Stimulated activated CD8-positive, alpha-beta memory T cell treated with anti-CD3 and anti-CD28 coated beads, Interleukin-15, amount 100 ng/mL, for 24 hours (primary cell): ENCODE data around the gene TBPL2.
"Not testable (repeated sequence)": the region's sequence is repeated elsewhere in the genome, so short reads cannot be mapped to it uniquely, and the experiment has no call there.

Source experiments
- DNase-seq: peaks from one replicate; pipeline ENCODE4 v3.0.0-alpha.2; 2020; ENCODE audit warnings: low read depth

TBPL2 gene

DNA sequence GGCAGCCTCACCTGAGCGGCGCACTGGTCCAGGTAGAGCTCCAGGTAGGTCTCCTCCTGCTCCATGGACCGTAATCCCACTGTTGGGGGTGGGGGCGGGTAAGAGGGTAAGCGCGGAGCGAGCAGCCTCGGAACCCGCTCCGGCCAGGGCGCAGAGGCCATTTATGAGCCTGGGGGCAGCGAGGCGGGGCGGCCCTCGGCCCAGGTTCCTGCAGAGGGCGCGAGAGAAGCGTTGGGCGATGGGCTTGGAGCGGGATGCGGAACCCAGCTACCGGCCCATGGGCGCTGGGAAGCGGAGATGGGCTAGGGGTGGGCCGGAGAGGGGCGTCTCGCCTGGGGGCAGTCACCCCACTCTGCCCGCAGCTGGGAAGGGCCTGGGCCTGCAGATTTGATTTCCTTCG lies at the start of gene TBPL2:
TBPL2 (minus strand) TSS at position 232 of the 400 bp plus-strand sequence; CDS start at position 65, 167 bp downstream.
- DNase-seq = no peak

DNA sequence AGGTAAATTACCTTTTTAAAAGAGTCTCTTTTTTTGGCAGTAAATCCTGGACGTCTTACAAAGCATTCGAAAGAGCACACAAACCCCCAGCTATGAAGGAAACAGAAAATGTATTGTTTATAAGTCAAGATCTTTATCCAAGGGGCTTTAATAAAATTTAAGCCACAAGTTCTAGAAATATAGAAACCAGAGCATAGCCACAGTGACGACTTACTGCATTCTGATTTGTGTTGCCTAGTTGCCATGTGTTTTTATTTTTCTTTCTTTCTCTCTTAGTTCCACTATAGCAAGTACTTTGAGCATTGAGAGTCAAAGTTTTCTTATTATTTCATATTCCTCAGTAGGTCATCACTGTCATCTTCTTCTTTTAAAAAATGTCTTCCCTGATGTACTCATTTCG lies 47.8 kb upstream of the TBPL2 start:
- no peak for DNase-seq

DNA sequence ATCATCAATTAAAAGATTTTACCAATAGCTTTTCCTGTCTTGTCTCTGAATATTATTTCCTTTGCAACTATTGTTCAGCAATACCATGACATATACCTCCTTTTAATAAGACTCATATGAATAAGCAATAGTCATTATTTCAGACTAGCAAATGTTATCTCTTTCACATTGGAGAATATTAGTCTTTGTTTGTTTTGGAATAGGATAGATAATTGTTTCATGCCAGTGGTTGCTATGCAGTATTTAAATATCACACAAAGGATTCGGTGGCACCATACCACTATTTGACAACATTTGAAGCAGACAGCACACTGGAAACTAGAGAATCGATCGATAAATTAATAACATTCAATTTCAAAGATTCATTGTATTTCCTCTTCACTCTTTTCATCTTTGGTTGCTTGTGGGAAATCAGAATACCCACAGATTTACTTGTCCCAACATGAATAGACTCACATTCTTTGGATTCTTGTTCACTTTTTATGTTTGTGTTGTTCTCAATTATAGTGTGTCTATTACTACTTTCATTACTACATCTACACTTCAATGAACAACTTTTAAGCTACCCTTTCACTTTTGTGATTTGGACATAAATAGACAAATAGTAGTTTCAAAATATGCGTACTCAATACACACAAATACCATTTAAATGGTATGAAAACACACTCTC lies 42.7 kb upstream of the TBPL2 start:
- no peak for DNase-seq

DNA sequence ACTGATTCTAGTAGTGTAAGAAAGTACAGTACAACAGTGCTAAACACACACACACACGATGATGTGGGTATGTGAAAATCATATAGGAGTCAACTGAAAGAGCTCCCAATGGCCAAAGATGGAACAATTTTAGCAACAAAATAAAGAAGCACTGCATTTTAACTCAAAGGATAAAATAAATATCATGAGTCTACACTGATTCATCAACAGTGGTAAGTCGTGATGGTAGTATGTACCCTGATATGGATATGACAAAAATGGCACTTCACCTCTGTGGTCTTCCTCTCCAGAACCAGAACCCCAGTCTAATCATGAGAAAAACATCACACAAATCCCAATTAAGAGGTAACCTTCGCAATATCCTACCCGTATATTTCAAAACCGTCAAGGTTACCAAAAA lies 41.4 kb upstream of the TBPL2 start:
- no peak for DNase-seq

DNA sequence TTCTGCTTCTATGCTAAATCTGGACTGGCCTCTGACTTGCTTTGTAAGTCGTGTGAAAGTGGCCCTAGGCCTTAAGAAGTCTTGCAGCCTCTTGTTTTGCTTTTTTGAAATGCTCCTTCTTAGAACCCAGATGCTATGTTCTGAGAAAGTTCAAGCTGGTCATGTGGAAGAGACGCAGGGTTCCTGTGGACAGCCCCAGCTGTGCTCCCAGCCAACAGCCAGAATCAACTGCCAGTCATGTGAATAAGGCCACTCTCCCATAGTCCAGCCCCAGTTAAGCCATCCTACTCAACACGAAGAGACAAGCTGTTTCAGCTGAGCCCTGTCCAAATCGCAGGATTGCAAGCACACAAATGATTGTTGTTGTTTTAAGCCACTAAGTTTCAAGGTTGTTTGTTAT lies 37.3 kb upstream of the TBPL2 start:
- no peak for DNase-seq

DNA sequence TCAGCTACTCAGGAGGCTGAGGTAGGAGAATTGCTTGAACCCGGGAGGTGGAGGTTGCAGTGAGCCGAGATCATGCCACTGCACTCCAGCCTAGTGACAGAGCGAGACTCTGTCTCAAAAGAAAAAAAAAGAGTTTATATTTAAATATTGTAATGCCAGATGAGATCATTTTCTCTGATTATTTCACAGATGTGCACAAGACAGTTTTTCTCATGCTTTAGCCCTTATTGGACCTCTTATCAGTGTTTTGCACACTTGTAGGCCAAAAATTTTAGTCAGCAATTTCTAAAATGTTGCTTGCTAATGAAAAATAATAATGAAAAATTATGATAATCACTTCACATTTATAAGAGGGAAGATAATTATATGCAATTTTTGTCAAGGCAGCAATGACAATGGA lies 36.0 kb upstream of the TBPL2 start:
- not testable (repeated sequence) for DNase-seq

DNA sequence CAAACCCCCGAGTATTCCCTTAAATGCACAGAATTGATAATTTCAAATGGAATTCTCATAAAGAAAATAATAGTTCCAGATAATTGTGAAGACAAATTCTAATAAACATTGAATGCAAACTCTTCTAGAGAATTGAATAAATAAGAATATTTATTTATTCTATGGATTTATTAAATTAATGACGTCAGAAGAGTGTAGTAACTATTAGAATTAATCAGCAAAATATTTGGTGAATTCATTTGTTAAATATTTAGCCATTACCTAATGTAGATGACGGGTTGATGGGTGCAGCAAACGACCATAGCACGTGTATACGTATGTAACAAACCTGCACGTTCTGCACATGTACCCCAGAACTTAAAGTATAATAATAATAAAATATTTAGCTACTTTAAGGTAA lies 33.4 kb upstream of the TBPL2 start:
- no peak for DNase-seq

DNA sequence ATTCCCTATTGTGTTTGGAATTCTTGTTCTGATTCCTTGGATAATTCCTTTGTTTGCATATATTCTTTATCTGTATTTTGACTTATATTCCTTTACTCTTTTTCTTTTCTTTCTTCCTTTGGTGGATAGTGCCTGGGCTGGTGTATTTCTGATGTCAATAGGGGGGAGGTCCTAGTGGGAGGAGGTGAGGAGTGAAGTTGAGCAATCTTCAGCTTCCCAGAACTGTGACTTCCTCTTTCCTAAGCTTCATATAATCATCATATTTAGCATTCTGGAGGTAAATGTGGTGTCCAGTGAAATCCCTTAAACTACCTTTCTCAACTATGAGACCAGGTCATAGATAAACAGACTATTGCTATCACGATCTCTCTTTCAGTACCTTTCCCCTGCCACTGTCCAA lies 29.6 kb upstream of the TBPL2 start:
- no peak for DNase-seq

DNA sequence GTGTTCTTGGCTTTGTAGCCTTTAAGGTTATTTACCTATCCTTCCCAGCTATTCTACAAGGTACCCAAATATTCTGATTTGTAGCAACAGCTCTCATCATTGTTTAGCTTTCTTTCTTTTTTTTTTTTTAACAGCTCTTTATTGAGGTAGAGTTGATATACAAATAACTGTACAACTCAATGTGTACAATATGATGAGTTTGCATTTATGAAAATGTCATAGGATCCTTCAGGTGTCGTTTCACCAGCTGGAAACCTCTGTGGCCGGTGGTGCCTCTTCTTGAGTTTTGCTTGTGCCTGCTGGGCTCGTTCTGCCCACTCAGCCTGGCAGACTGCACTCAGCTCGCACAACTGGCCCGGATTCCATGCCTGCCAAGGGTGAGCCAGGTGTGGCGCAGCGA lies 26.9 kb upstream of the TBPL2 start:
- no peak for DNase-seq

DNA sequence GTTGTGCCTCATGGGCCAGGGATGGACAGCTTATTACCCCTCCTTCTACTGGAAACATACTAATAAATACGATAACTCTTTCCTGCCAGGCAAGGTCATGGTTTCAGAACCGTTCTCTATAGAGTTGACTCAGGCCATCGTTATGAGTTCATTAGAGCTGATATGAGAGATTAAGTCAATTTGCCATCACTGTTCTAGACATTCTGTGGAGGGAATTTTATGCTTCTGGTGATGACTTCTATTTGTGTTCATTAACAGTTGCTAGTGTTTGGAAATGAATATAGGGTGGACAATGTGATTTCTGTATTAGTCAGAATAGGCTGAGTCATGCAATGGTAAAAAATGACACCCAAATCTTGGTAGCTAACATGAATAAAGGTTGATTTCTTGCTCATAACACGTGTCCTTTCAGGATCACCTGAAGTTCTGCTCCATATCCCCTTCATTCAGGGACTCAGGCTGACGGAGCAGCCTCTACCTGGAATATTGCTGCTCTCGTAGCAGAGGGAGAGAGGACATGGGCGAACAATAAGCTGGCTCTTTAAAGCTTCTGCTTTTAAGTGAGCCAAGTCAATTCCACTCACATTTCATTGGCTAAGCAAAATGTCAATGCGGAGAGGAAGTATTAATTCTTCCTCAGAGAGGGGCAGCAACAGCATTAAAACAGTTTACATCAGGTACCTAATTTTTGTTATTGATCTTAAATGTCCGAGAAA lies 18.5 kb upstream of the TBPL2 start:
- no peak for DNase-seq

DNA sequence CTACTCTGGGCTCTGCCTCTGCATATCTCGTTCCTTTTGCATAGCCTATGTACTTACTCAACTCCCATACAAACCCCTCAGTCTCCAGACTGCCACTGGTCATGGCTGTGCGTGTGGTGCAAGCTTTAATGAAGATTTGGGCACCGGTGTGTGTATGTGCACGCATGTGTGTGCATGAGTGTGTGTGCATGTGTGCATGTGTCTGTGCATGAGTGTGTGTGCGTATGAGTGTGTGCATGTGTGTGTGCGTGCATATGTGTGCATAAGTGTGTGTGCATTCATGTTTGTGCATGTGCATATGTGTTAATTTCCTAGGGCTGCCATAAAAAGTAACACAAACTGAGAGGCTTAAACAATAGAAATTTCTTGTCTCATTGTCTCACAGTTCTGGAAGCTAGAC lies 17.1 kb upstream of the TBPL2 start:
- DNase-seq = no peak

DNA sequence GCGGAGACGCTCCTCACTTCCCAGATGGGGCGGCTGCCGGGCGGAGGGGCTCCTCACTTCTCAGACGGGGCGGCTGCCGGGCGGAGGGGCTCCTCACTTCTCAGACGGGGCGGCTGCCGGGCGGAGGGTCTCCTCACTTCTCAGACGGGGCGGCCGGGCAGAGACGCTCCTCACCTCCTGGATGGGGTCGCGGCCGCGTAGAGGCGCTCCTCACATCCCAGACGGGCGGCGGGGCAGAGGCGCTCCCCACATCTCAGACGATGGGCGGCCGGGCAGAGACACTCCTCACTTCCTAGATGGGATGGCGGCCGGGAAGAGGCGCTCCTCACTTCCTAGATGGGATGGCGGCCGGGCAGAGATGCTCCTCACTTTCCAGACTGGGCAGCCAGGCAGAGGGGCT lies 16.0 kb upstream of the TBPL2 start:
- not testable (repeated sequence) for DNase-seq

DNA sequence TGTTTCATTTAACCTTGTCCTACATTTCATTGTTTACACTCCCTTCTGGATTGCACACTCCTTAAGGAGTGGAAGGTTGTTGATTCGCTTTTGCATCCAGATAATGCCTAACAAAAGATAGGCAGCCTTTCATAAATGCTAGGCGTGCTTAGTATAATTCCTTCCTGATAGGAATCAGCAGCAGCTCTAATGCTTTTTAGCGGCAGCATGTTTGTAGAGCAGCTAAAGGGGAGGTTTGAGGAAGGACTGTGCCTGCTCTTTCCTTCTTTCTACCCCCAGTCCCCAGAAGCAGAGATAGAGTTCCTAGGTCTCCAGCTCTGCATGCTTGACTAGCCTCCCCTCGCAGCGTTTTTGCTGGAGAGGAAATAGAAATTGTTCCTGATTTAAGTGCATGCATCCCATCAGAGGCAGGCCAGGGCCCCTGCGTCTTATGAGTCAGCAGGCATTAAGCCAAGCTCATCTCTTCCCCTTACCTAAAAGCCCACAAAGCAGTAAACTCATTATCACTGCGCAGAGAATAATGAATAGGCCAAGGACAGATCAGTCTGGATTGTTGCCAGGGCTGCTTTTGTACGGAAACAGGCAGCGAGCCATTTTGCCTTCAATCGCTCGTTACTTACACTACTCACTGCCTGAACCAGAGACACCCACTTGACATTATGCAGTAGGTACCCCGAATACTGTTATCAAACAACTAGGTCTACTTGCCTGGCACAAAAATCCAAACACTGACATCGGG lies 14.0 kb upstream of the TBPL2 start:
- no peak for DNase-seq

DNA sequence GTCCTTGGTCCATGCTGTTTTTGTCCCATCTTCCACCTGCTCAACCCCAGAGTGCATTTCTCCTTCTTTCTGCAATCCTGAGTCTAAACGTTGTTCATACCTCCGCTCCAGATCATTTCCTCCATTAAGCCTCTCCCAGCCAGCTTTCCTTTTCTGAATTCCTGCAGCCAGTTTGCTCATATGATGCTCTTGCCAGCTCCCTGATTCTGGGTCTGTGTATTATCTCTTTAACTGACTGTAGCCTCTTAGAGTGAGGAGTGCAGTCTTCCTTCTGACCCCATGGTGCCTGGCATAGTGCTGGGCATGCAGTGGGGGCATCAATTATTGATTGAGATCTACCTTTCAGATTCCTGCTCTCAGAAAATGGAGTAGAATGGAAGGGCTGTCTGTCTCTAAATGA lies 11.5 kb upstream of the TBPL2 start:
- DNase-seq = no peak

DNA sequence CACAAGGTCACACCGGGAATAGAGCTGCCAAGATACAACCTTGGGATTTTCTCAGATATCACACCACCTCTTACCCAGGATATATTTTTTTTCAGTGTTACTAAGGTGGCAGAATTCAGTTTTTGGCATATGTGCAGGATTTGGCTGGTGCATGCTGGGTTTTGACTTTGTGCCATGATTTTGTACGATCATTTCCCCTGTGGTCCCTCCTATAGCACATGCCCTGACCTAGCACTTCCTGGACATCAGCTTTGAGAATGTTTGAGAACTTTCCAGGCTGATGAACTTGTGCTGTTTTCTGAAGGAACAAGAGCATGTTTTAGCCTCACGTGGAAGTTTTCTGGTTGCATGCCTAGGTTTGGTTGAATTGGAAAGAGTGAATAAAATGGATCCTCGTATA lies 11.0 kb upstream of the TBPL2 start:
- no peak for DNase-seq

DNA sequence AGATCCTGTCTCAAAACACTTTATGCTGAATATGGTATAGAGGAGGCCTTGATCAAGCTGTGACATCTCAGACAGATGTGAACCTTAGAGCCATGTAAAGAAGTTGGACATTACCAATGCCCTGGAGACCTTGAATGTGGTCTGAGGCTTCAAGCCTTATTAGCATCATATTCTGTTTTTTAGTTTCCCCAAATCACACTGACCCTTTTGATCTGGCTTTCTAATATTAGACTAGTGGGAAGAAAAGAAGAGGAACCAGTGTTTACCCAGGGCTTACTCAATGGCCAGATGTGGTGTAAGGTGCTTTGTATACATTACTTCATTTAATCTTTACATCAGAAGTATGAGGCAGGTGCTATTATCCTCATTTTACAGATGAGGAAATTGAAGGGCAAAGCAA lies 10.6 kb upstream of the TBPL2 start:
- DNase-seq = no peak

DNA sequence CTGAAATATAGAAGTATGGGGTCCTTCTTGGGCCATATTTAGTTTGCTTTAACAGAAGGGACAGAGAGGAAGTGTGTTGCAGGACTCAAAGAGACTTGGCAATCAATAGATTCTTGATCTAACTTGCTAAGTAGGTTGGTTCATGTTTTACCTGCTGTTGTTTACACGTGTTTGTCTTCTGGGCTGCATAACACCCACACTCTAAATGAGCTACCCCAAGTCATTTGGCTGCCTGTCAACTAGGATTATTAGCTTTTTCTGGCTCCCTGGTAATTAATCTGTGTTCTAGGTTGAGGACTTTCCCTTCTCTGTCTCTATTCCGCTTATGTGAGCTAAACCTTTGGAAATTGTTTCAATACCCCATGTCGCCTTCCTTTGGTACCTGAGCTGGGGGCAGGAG lies 10.1 kb upstream of the TBPL2 start:
- DNase-seq = no peak

DNA sequence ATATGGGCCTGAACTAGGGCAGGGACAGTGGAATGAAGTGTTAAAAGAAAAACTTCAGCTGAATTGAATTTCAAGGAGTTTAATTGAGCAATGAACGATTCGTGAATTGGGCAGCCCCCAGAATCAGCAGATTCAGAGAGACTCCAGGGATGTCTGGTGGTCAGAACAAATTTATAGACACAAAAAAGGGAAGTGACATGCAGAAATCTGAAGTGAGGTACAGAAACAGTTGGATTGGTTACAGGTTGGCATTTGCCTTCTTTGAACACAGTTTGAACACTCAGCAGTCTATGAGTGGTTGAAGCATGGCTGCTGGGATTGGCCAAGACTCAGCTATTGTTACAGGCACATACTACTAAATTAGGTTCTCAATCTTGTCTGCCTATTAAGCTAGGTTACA lies 9.7 kb upstream of the TBPL2 start:
- DNase-seq = no peak

DNA sequence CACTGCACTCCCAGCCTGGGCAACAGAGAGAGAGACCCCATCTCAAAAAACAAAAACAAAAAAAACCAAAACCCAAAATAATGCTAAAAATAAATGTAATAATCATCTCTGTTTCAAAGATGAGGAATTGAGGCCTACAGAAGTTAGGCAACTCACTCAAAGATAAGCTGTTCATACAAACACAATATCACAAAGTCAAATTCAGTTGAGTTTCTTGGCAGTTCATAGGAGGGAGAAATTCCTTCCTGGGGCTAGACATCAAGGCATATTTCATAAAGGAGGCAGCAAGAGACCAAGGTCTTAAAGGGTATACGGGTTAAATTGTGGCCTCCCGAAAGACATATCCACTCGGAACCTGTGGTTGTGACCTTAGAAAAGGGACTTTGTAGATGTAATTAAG lies 8.7 kb upstream of the TBPL2 start:
- DNase-seq = no peak

DNA sequence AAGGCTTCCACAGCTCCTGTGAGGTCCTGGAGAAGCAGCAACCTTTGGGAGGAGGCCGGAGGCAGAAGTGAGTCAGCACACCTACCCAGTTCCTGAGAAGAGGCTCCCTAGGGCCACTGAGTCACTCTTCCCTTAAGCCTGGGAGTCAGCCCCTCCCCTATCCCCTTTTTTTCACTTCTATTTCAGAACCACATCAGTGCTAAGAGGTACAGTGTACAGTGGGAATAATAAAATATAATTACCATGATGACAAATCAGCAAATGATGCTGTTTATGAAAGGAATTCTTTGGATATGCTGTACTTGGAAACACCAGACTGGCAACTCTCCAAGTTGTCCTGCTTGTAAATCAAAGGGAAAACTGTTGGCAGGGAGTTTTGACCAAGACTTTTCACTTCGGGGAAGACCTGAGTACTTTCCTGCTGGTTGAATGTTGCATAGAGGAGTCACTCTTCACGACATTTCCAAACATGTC lies 7.8 kb upstream of the TBPL2 start:
- DNase-seq = no peak

DNA sequence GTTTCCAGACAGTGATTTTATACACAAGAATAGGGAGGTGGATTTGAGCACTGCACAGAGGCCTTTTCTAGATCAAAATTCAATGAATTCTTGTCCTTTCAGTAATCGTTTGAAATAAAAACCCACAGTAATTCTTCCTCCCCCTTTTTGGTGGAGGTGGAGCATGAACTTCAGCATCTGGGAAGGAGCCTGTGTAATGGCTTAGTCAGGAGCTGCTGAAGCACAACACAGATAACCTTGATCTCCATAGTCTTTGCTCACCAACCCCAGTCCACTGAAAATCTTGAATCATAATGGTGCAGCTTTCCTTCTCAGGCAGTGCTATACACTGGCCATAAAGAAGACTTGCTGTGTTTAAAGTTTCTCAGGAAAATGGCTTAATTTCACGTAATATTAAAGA lies 6.4 kb upstream of the TBPL2 start:
- no peak for DNase-seq

DNA sequence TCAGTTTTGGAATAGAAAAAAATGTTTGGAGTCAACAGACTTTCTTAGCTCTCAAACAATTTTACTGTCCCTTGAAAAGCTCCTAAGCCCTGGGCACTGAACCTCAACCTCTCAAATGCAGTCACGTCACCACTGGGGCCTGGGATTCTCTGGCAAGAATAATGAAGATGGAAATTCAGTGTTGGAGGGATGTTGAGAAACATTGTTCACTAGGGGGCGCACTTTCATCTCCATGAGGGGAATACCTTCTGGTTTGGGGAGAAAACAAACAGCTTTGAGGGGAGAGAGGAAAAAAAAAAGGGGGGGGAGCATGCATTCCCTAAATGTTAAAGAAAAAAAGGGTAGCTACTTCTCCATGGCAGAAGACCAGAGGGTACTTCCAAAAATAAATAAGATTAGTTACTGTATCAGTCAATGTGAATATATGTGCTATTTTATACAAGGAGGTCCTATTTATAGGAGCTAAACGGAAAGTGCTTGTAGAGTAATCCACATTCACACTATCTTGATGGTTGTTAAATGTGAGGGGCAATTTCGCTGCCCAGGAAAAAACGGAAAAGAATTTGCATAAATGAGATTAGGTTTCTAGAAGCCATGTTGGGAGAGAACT lies 5.8 kb upstream of the TBPL2 start:
- DNase-seq = no peak

DNA sequence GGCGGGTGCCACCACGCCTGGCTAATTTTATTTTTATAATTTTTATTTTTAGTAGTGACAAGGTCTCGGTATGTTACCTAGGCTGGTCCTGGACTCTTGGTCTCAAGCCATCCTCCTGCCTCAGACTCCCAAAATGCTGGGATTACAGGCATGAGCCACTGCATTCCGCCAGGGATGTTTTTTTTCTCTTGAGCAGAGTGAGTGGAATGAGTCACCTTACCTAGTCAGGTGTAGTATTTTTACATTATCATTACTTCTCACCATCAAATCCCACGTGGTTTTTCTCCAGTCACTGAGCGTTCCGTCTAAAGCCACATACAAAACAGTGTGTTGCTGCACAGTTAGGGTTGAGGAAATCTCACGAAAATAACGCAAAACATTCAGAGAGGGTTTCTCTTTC lies 870 bp upstream of the TBPL2 start:
- DNase-seq = no peak
